Large intestine (tissue), 3 donors: Measurements from ENCODE around the gene FAM20B. TPM values are rescaled to one million over a fixed set of nuclear protein-coding genes. Genes with fewer than 3 reads are reported as not detected.

ENCODE experiments used
- DNase-seq, 2 donors: peaks; one replicate each; pipeline versions ENCODE4 v3.0.0 to v3.0.0-alpha.2; 2013
- H3K27ac ChIP-seq: one replicate; pipeline ENCODE4 v1.5.1; 2013; ENCODE audit warnings: low read length
- H3K27me3 ChIP-seq: 2 replicates; pipeline ENCODE4 v1.6.1; 2013; ENCODE audit warnings: low read length; ENCODE audit not compliant: control insufficient read depth, insufficient read depth
- H3K36me3 ChIP-seq: 2 replicates; pipeline ENCODE4 v1.6.1; 2013; ENCODE audit warnings: low read length; ENCODE audit not compliant: control insufficient read depth, insufficient read depth
- H3K4me1 ChIP-seq: one replicate; pipeline ENCODE4 v1.6.1; 2013; ENCODE audit warnings: low read length; ENCODE audit not compliant: control insufficient read depth, insufficient read depth
- H3K4me3 ChIP-seq: one replicate; pipeline ENCODE4 v1.5.1; 2013; ENCODE audit warnings: low read length
- H3K9me3 ChIP-seq: one replicate; pipeline ENCODE4 v1.6.1; 2013; ENCODE audit warnings: mild to moderate bottlenecking, low read depth, low read length, moderate library complexity; ENCODE audit not compliant: control insufficient read depth
- WGBS: methylation state at CpG from one replicate; pipeline ENCODE4 v1.1.5; 2013; ENCODE audit warnings: low lambda C conversion rate; ENCODE audit not compliant: insufficient coverage; 5-methylcytosine and 5-hydroxymethylcytosine counted together
- polyA plus RNA-seq: library from polyadenylated mRNA; unstranded; fragments of 120-200 nt; gene quantifications from one replicate; pipeline ENCODE4 v1.2.1, GENCODE V29; 2013

Gene FAM20B
- polyA plus RNA-seq, 1 donor: 24.1 TPM

- WGBS: no CpG with 5 or more reads among the region's 1 CpG
- Histone ChIP-seq H3K4me1 (no peaks in the 10 kb centered on the region), H3K36me3 (peaks cover 5% of the 10 kb centered on the region), H3K9me3 (no peaks in the 10 kb centered on the region), H3K27ac (no peak overlapping the region), H3K27me3 (no peaks in the 10 kb centered on the region), H3K4me3 (no peak overlapping the region)
- no peak for DNase-seq
Measured at GRCh38 chr1:179048339-179049124, 22.8 kb downstream of the FAM20B start.

DNA sequence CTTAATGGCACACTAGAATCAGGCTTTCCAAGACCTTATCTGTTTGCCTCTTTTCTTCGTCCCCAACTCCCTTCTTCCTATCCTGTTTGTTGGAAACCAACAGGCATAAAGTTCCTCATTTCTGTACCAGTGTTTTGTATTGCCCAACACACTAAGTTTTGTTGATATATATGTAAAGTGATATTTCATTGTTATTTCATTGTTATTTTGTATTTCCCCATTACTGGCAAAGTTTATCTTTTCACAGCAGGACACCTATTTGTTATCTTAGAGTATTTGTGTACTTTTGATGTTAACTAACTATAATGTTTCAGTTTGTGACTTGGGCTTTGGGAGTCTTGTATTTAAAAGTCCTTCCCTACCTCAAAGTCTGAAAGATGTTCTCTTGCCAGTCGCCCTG lies 27.1 kb downstream of the FAM20B start:
- no peaks in the 10 kb centered on the region for H3K27me3 ChIP-seq
- no peaks in the 10 kb centered on the region for H3K4me1 ChIP-seq
- DNase-seq: no peak
- H3K9me3 ChIP-seq: no peaks in the 10 kb centered on the region
- H3K36me3 ChIP-seq: peaks cover 17% of the 10 kb centered on the region
- 100% methylated on average over 1 of the region's 2 CpGs for WGBS
- no peak overlapping the region for H3K4me3 ChIP-seq
- no peak overlapping the region for H3K27ac ChIP-seq

DNA sequence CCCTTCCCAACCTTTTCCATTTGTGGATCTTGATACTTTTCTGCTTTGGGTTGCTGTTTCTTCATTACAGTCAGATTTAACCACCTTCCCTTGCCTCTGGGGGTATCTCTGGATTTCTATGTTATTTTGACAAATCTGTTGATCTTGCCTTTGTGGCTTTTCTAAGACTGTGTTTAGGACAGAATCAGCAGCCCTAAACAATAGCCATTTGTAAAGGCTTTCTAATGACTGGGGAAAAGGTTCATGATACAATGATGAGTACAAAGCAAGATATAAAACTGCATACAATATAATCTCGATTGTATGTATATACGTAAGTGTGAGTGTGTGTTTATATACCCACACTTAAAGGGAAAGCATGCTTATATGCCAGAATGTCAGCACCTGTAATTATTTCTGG lies 27.8 kb downstream of the FAM20B start:
- Histone ChIP-seq H3K9me3 (no peaks in the 10 kb centered on the region), H3K4me3 (no peak overlapping the region), H3K36me3 (peaks cover 17% of the 10 kb centered on the region), H3K27ac (no peak overlapping the region), H3K27me3 (no peaks in the 10 kb centered on the region), H3K4me1 (no peaks in the 10 kb centered on the region)
- no peak for DNase-seq
- WGBS: 86% methylated on average over 2 of the region's 2 CpGs

- Histone ChIP-seq H3K27me3 (no peaks in the 10 kb centered on the region), H3K9me3 (no peaks in the 10 kb centered on the region), H3K36me3 (peaks cover 15% of the 10 kb centered on the region), H3K4me3 (no peak overlapping the region), H3K27ac (no peak overlapping the region), H3K4me1 (no peaks in the 10 kb centered on the region)
- DNase-seq: no peak
- WGBS: no CpG with 5 or more reads among the region's 2 CpGs
Measured at GRCh38 chr1:179055937-179056336, 30.2 kb downstream of the FAM20B start.

- 86% methylated on average over 1 of the region's 3 CpGs for WGBS
- H3K9me3 ChIP-seq: no peaks in the 10 kb centered on the region
- no peak overlapping the region for H3K4me3 ChIP-seq
- no peaks in the 10 kb centered on the region for H3K27me3 ChIP-seq
- H3K27ac ChIP-seq: no peak overlapping the region
- no peaks in the 10 kb centered on the region for H3K4me1 ChIP-seq
- peaks cover 24% of the 10 kb centered on the region for H3K36me3 ChIP-seq
- DNase-seq: no peak
Measured at GRCh38 chr1:179058487-179059483, 33.1 kb downstream of the FAM20B start.

DNA sequence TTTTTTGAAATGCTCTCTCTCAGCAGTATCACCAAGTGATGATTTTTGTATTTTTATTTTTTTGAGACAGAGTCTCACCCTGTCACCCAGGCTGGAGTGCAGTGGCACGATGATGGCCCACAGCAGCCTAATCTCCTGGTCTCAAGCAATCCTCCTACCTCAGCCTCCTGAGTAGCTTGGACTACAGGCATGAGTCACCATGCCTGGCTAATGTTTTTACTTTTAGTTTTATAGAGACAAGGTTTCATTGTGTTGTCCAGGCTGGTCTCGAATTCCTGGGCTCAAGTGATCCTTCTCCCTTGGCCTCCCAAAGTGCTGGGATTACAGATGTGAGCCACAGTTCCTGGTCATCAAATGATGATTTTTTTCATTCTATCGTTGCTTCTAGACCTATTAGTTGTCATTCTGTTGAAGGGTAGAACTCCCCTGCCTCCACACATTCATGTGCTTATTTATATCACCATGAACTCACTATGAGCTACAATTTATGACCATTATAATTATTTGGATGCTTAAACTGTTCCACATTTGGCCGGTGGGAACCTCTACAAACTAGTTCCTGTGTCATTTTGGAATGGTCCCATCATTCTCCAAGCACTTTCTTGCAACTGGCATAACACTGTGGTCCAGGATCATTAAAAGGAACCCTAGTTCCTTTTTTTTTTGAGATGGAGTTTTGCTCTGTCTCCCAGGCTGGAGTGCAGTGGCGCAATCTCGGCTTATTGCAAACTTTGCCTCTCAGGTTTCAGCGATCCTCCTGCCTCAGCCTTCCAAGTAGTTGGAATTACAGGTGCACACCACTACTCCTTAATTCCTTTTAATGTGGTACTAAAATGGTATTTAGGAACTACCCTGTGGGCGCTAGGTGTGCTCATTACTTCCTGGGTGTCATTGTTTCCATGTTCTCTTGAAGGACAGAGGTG lies 35.9 kb downstream of the FAM20B start:
- no peak overlapping the region for H3K27ac ChIP-seq
- peaks cover 33% of the 10 kb centered on the region for H3K36me3 ChIP-seq
- WGBS: 100% methylated on average over 4 of the region's 8 CpGs
- no peaks in the 10 kb centered on the region for H3K4me1 ChIP-seq
- no peaks in the 10 kb centered on the region for H3K9me3 ChIP-seq
- no peak overlapping the region for H3K4me3 ChIP-seq
- DNase-seq: no peak
- no peaks in the 10 kb centered on the region for H3K27me3 ChIP-seq

- H3K27ac ChIP-seq: no peak overlapping the region
- H3K27me3 ChIP-seq: no peaks in the 10 kb centered on the region
- H3K4me1 ChIP-seq: no peaks in the 10 kb centered on the region
- 96% methylated on average over 4 of the region's 4 CpGs for WGBS
- no peaks in the 10 kb centered on the region for H3K9me3 ChIP-seq
- H3K36me3 ChIP-seq: peaks cover 53% of the 10 kb centered on the region
- no peak for DNase-seq
- H3K4me3 ChIP-seq: no peak overlapping the region
Measured at GRCh38 chr1:179066471-179066870, 40.8 kb downstream of the FAM20B start.

DNA sequence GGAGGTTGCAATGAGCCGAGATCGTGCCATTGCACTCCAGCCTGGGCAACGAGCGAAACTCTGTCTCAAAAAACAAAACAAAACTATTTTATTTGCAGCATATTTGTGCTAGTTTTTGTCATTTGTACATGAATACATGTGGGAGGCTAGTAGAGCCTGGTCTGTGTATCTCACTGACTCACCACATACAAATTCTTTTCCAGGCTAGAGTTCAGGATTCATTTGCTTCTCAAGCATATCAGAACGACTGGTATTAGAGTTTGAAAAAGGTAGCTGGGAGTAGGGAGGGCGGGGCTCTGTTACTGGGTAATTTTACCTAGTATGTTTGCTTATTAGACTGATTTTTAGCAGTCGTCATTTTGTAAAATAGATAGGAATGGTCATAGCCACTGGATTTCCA lies 51.7 kb downstream of the FAM20B start:
- no peak overlapping the region for H3K27ac ChIP-seq
- no peak for DNase-seq
- WGBS: 60% methylated on average over 1 of the region's 7 CpGs

DNA sequence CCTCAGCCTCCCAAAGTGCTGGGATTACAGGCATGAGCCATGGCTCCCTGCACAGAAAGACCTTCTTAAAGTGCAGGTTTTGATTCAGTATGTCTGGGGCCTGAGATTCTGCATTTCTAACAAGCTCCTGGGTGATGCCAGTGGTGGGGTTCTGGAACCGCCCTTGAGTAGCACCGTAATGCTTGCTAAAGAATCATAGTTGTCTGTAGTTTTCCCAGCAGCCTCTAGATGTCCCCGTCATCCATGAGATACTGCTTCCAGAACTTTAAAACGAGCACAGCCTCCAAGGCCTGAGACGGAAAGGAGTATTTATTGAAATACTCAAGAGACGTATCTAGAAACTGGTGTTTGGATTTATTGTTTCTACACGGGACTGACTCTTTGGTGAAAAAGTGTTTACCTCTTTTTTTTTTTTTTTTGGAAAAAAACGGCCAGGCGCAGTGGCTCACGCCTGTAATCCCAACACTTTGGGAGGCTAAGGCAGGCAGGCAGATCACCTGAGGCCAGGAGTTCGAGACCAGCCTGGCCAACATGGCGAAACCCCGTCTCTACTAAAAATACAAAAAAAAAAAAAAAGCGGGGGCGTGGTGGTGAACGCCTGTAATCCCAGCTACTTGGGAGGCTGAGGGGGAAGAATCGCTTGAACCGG lies 53.5 kb downstream of the FAM20B start:
- Histone ChIP-seq H3K9me3 (no peaks in the 10 kb centered on the region), H3K36me3 (peaks cover 3% of the 10 kb centered on the region), H3K4me1 (peaks cover 11% of the 10 kb centered on the region), H3K27ac (no peak overlapping the region), H3K27me3 (no peaks in the 10 kb centered on the region), H3K4me3 (no peak overlapping the region)
- peak; percentile 49 to 60 for DNase-seq
- WGBS: 0% methylated on average over 1 of the region's 18 CpGs

More for the DNA sequence above, 51.7 kb downstream of the FAM20B start:
- H3K4me3 ChIP-seq: no peak overlapping the region
- no peaks in the 10 kb centered on the region for H3K27me3 ChIP-seq
- H3K4me1 ChIP-seq: peaks cover 6% of the 10 kb centered on the region
- H3K36me3 ChIP-seq: peaks cover 12% of the 10 kb centered on the region
- no peaks in the 10 kb centered on the region for H3K9me3 ChIP-seq
